ENCODE data around the gene TIGIT. TPM values are rescaled to one million over a fixed set of nuclear protein-coding genes. Genes with fewer than 3 reads are reported as not detected.
A peak's percentile ranks its signal among the peaks of the same experiment; 100 is the strongest.

The TIGIT gene
- total and polyA plus RNA-seq, 2 of the 13 experiments (the other 11 are each of a cell fraction or from before 2014, with no cell fraction given): not detected

GRCh38 chr3:114294940-114295480, 1.2 kb downstream of the TIGIT start:
- ATAC-seq: no peak
- Histone ChIP-seq H4K20me1 (ENCODE audit: insufficient read depth, low read length) (no peaks in the 10 kb centered on the region), H3K9me3 (ENCODE audit: low read length) (no peaks in the 10 kb centered on the region), H3K27ac (ENCODE audit: extremely low read length, insufficient read depth, low read length) (no peak overlapping the region), H3K4me2 (ENCODE audit: low read depth, low read length) (no peak overlapping the region), H2AFZ (ENCODE audit: low read length) (no peak overlapping the region), H3K79me2 (ENCODE audit: insufficient read depth, low read length) (no peaks in the 10 kb centered on the region), H3K36me3 (replicated peaks in 1 of 2; ENCODE audit: control insufficient read depth in 1 of 2, insufficient read depth in 2 of 2, low read length in 2 of 2) (no peaks in the 10 kb centered on the region), H3K4me3 (replicated peaks in 1 of 3; ENCODE audit: insufficient read depth in 1 of 3, low read depth in 2 of 3, low read length in 3 of 3) (no peak overlapping the region), H3K27me3 (ENCODE audit: control insufficient read depth in 1 of 2, insufficient read depth in 2 of 2, low read length in 2 of 2) (peaks cover 0 to 5% of the 10 kb centered on the region in 2 experiments; a peak in 1 of 5 replicates), H3K4me1 (ENCODE audit: insufficient read depth, low read length) (no peaks in the 10 kb centered on the region), H3K9ac (ENCODE audit: insufficient read depth, low read depth, low read length) (no peak overlapping the region)
- in situ Hi-C loops (cut with HindIII; ENCODE audit: extremely low pct_ligation_motif_present, low pct_unique_long_range_greater_than_20kb): loop anchor here (10.0 kb wide), 1 partner anchor 140 kb away; no protein-coding TSS in a partner anchor
- ChIA-PET CTCF (ENCODE audit: low intra/inter-chr PET ratio, low total read pairs) (no interaction called here), POLR2A (no interaction called here)
- no TSS peak for BruUV-seq (replicated peaks)
- FAIRE-seq: no peak
- DNase-seq (ENCODE audit: low spot score): no peak
- no peak for TF ChIP-seq ZNF430 (CRISPR knock-in tag; IDR thresholded peaks at IDR 0.05)
- intact Hi-C loops (cut with micrococcal nuclease; ENCODE audit: unreplicated experiment): no loop called here
- WGBS (ENCODE audit: low lambda C conversion rate): 12% methylated on average over 6 of the region's 6 CpGs

GRCh38 chr3:114295946-114296345, 2.1 kb downstream of the TIGIT start:
- Histone ChIP-seq H3K79me2 (ENCODE audit: insufficient read depth, low read length) (no peaks in the 10 kb centered on the region), H3K4me1 (ENCODE audit: insufficient read depth, low read length) (no peaks in the 10 kb centered on the region), H3K27me3 (ENCODE audit: control insufficient read depth in 1 of 2, insufficient read depth in 2 of 2, low read length in 2 of 2) (no peaks in the 10 kb centered on the region; a peak in 1 of 5 replicates), H3K4me3 (replicated peaks in 1 of 3; ENCODE audit: insufficient read depth in 1 of 3, low read depth in 2 of 3, low read length in 3 of 3) (no peak overlapping the region), H3K9ac (ENCODE audit: insufficient read depth, low read depth, low read length) (no peak overlapping the region), H2AFZ (ENCODE audit: low read length) (no peak overlapping the region), H3K27ac (ENCODE audit: extremely low read length, insufficient read depth, low read length) (no peak overlapping the region), H3K9me3 (ENCODE audit: low read length) (no peaks in the 10 kb centered on the region), H3K4me2 (ENCODE audit: low read depth, low read length) (no peak overlapping the region), H3K36me3 (replicated peaks in 1 of 2; ENCODE audit: control insufficient read depth in 1 of 2, insufficient read depth in 2 of 2, low read length in 2 of 2) (no peaks in the 10 kb centered on the region), H4K20me1 (ENCODE audit: insufficient read depth, low read length) (no peaks in the 10 kb centered on the region)
- FAIRE-seq: no peak
- BruUV-seq (replicated peaks): no TSS peak
- intact Hi-C loops (cut with micrococcal nuclease; ENCODE audit: unreplicated experiment) (no loop called here), in situ Hi-C loops (cut with HindIII; ENCODE audit: extremely low pct_ligation_motif_present, low pct_unique_long_range_greater_than_20kb) (loop anchor here (10.0 kb wide), 1 partner anchor 141 kb away; no protein-coding TSS in a partner anchor)
- no peak for DNase-seq (ENCODE audit: low spot score)
- no peak for ATAC-seq
- POLR2A ChIA-PET: no interaction called here
- 14% methylated on average over 2 of the region's 2 CpGs for WGBS (ENCODE audit: low lambda C conversion rate)
- no peak for TF ChIP-seq ZNF589 (CRISPR knock-in tag; conservative IDR thresholded peaks at IDR 0.05)
- TF ChIP-seq NR3C1 (CRISPR knock-in tag; IDR thresholded peaks at IDR 0.05): no peak
- no peak for TF ChIP-seq ZNF34 (CRISPR knock-in tag; IDR thresholded peaks at IDR 0.05; ENCODE audit: borderline replicate concordance)
- TF ChIP-seq, protein P1, sequence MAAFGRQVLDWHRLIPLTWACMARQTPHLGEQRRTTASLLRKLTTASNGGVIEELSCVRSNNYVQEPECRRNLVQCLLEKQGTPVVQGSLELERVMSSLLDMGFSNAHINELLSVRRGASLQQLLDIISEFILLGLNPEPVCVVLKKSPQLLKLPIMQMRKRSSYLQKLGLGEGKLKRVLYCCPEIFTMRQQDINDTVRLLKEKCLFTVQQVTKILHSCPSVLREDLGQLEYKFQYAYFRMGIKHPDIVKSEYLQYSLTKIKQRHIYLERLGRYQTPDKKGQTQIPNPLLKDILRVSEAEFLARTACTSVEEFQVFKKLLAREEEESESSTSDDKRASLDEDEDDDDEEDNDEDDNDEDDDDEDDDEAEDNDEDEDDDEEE (CRISPR knock-in tag; IDR thresholded peaks at IDR 0.05): no peak
- 0 out of 2 replicates have a peak, but pooled peaks have one; percentile 5 for TF ChIP-seq ATF7 (IDR thresholded peaks at IDR 0.05)
- TF ChIP-seq ATF7 (CRISPR knock-in tag; IDR thresholded peaks at IDR 0.05): no peak
- CTCF ChIA-PET (ENCODE audit: low intra/inter-chr PET ratio, low total read pairs): no interaction called here

Measured in HepG2 (cell line).